COLO829 (cell line): ENCODE measurements around the gene NFYC.
A peak's percentile ranks its signal among the peaks of the same experiment; 100 is the strongest.

Source experiments
- DNase-seq: peaks from one replicate; pipeline ENCODE4 v3.0.0; 2012; ENCODE audit warnings: low spot score

NFYC gene

DNA sequence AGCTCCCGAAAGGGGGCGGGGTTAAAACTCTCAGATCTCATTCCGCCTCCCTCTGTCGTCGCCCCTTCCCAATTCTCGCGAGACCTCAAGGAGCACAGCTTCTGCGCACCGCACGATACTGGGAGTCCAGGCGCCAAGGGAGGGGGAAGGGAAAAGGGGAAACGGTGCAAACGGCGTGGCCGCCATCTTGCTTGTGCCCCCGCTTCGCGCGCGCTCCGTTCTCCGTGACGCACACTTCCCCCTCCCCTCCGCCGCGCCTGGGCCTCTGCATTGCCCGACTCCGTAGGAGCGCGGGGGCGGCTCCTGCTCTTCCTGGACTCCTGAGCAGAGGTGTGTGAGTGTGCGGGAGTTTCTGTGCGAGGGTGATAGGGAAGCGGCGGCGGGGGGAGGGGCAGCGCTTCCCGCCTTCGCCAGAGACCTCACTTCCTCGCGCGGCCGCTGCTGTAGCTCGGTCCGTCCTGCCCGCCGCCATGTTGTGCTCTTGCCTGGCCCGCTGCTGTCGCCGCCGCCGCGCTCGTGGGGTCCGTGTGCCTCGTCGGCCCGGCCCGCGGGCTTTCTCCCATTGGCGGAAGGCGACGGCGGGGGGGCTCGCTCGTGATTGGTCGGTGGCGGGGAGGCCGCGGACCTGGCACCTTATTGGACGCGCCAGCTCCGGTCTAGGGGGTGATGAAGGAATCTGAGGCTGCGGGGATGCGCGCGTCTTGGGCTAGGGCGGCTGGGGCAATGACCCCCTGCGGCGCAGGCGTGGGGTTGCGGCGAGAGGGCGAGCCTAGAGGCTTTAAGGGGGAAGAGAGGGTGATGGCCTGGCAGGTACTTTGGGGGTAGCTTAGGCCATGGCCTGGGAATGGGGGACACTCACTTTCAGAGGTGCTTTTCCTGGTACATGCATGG lies at the start of gene NFYC:
Gene NFYC (plus strand): TSS at position 167 of the 891 bp plus-strand sequence. CDS start 47,140 bp downstream, outside the sequence.
- DNase-seq = peak; percentile 99

DNA sequence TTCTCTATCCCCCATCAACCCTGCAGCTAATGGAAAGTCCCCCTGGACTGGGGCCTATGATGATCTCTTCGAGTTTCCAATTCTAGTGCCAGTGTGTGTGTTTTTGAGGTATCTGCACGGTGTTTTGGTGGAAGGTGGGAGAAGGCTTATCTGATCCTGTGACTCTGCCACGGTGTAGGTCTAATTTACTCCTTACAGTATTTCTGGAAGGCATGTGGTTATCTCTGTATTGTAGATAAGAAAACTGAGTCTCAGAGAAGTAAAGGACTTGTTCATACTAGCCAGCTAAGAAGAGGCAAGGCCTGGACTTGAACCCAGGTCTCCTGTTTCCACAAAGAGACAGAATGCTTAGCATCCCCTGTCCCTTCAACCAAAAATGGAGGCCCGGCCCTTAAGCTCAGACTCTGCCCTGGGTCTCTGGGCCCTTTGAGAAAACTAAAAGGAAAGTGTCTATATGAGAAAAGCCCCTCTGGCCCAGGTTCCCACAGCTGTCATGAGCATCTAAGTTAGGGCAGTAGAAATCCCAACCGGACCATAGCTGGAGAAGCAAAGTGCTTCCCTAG lies 46.3 kb upstream of the NFYC start:
- DNase-seq = no peak

DNA sequence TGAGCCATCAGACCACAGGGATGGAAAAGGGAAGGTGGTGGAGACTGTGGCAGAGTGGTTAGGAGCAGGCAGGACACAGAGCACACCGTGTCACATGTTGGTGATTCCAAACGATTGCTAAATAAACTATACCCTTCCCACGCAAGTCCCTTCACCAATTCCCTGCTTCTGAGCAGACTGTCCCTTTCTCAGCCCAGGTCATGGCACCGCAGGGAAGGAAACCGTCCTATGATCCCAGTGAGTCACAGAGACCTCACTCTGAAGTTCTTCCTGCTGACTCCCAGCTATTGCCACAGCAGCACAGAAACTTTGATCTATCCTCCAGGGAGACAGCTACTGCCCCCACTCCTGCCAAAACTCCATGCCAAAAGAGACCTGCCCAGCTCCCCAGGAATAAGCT lies 45.2 kb upstream of the NFYC start:
- peak; percentile 55 for DNase-seq

DNA sequence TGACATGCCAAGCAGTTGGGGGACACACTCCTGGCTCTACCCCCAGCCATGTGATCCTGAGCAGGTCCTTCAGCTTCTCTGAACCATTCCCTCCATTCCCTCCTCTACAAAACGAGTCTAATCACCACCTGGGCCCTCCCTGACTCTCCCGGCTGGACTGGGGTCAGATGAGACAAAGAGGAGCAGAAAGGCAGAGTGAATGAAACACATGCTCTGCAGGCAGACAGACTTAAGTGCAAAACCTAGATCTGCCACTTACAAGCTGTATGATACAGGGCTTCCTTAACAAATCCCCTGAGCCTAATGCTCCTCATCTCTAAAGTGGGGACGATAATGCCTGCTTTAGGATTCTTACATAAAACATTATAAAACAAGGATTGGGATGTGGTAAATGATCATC lies 43.3 kb upstream of the NFYC start:
- no peak for DNase-seq

DNA sequence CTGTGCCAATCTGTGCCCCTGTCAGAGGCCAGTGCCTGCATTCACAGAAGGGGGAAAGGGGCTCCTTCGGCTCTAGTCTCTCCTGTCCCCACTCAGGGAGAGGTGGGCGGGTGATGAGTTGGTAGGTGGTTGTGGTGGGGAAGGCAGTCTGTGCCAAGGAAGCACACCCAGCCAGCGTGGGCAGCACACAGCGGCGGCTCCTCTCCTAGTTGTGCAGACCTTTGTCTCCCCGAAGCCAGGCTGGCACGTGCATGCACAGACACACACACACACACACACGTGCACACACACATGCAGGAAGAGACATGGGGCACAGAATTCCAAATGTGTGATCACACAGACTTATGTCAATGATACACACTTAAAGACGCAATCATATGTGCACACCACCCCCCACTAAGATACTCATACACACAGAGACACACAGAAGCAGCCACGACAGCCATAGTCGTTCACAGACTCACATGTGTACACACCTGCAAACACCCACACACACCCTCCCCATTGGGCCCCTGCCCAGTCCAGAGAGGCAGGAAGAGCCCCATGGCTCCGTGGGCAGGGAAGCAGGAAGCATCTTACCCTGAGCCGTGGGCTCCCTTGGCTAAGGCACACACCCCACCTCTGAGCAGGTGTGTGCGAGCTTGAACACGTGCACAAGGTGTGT lies 42.4 kb upstream of the NFYC start:
- no peak for DNase-seq

DNA sequence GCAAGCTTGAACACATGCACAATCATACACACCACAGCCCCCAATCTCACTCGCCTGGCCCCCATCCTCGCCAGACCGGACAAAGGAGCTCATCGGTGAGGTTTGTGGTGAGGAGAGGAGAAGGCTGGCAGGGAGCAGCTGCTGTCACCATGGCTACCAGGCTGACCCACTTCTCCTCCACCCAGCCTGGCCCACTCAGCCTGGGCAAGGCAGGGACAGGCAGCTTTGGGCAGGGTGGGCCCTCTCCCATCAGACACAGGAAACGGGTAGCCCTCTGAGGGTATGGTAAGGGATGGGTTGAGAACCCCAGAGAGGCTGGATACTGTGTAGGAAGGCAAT lies 41.9 kb upstream of the NFYC start:
- no peak for DNase-seq

DNA sequence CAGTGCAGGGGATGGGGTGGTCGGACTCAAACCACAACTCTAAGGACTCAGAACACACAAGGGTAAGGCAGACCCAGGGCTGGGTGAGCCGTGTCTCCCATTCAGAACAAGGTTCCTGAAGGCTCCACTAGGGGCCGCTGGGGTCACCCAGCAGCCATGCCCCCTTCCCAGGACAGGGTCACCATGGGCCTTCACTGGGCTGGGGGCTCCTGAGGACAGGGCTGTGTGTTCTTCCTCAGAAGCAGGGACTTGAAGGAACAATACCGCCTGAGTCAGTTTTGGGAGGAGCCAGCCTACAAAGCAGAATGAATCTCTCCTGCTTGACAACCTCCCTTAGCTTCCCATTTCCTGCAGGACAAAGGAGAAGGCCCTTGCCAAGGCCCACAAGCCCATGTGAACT lies 41.4 kb upstream of the NFYC start:
- no peak for DNase-seq

DNA sequence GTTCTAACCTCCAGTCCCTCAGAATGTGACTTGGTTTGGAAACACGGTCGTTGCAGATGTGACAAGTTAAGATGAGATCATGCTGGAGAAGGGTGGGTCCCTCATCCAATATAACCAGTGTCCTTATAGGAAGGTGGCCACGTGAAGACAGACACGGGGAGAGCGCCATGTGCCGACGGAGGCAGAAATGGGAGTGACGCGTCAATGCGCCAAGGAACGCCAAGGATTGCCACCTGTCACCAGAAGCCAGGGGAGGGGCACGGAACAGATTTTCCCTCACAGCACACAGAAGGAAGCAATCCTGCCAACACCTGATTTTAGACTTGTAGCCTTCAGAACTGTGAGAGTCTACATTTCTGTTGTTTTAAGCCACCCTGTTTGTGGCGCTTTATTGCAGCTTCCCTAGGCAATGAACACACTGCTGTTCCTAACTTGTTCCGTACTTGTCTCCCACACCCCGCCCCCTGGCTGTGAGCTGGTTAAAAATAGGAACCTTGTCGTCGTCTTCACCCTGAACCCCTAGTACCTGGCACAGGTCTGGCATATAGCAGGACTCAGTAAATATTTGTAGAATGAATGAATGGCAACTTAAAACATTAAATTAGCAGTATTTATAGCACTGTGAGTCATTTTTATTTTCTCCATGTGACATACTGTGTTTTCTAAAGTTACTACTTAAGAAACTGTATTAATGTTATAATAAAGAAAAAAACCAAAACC lies 40.2 kb upstream of the NFYC start:
- DNase-seq = no peak

DNA sequence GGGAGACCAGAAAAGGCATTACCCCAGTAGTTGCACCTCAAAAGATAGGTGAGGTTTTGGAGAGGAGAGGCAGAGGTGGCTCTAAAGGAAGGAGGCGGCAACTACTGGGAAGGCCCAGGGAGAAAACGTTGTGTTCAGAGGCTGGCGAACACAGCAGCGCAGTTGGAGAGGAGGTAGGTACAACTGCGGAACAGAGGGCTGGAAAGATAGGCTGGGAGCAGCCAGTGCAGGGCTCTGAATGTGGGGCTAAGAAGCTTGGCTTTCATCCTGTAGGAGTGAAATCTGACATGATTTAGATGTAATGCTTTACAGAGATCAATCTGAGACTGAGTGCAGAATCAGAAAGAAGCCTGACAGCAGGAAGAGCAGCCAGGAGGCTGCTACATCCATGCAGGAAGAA lies 39.0 kb upstream of the NFYC start:
- no peak for DNase-seq

DNA sequence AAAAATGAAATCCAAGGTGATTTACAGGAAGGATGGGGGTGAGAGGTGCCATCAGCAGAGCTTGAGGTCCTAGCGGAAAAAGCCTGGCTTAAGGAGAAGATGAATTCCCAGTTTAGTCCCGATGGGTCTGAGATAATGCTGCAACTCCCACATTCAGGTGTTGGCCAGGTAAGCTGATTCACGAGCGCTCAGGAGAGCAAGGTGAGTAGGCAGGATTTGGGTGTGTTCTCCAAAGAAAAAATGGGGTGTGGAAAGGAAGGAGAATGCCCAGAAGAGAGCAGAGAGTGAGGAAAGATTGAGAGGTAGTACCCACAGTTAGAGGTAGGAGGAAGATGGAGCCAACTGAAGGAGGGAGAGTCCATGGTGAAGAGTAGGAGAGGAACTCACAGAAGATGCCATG lies 38.5 kb upstream of the NFYC start:
- DNase-seq = no peak

DNA sequence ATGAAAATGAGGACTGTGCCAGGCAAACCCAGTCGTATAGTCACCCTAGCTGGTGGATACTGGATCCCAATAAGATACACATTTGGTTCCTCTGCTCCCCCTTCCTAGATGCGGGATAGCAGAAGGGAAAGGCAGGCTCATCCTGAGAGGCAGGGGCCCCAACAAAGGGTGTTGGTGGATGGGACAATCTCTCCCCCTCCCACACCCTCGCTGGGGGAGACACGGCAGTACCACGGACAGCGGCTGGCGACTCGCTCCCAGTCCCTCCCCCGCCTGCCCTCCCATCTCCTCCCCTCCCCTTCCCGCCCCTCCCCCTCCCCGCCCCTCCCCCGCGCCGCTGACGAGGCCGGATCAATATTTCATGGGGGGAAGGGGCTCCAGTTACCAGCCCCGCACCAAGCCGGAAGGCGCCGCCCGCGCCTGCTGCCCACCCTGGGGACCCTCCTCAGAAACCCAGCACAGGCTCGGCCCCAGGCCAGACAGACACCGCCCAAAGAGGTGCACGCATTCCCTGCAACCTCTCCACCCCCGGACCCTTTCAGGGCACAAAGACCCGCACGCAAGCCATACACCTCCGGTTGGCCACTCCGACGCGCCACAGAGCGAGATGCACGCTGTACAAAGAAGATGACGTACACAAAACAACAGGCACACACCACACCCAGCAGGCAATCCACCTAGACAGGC lies 37.5 kb upstream of the NFYC start:
- no peak for DNase-seq

DNA sequence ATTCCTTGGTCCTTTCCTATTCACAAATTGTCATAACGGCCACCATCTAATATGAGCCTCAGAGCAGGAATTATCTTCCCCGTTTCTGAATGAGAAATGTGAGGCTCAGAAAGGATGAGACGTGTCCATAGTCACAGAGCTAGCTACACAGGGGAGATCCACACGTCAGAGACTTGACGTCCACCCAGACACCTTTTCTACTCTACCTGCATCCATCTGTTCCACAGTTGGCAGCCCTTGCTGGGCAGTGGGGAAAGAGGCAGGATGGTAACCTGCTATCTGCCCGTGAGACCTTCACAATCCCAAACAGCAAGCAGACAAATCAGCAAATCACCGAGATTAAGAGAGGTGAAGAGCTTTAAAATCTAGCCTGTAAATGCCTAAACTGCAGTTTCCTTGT lies 34.5 kb upstream of the NFYC start:
- DNase-seq = no peak

DNA sequence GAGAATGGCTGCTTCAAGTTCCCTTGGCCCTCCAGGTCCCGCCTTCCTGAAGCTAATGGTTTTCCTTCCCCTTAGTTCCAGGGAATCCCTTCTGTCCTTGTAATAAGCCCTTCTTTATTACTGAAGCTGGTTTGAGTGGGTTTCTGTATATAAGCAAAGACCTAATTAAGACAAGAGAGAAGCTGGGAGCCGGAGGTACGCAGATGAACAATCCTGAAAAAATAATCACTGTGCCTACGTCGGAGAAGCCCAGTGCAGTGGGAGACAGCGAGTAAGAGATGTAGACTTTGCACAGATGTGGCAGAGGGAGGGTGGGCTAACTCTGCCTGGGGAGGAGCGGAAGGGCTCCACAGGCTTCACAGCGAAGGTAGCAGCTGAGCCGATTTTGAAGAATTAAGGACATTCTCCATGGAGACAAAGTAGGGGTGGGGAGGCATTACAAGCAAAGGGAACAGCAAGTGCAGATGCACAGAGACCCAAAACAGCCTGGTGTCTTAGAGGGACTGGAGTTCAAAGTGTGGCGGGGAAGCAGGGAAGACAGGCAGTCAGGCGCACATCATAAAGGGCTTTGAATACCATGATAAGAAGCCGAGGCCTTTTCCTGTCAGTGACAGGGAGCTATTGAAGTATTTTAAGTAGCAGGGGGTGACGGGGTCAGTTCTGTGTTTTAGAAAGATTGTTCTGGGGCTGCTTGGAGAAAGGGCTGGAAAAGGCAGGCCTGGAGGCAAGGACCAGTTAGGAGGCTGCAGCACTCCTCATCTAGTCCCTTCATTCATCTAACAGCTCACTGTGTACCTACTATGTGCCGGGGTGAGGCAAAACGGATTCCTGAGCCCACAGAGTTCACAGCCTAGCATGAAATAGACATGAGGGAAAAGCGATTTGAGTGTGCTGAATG lies 32.5 kb upstream of the NFYC start:
- DNase-seq = no peak

DNA sequence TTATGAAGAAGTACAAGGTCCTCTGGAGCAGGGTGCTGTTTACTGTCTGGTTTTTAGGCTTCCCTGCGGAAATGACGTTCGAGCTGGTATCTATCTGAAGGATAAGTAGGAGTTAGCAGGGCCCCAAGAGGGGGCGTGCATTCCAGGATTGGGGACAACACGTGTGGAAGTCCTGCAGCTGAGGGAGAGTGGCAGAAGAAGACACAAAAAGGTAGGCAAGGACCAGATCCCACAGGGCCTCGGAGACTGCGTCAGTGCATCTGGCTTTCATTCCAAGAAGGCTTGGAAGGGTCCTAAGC lies 31.9 kb upstream of the NFYC start:
- no peak for DNase-seq

DNA sequence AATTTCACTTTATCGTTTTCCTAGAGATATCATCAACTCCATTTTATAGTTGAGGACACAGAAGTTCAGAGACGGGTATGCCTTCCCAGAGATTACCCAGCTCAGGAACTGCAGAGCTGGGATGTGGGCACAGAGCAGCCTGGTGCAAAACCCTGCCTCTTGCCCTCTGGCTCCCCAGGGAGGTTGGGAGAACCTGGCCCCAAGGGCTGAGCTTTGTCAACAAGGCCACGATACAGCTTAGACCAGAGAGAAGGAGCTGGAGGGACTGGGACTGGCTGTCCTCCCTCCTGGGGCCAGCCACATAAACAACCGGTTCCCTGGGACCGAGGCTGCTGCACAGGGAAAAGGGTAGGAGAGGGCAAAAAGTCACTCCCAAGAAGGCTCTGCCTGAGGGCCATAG lies 29.8 kb upstream of the NFYC start:
- DNase-seq = no peak

DNA sequence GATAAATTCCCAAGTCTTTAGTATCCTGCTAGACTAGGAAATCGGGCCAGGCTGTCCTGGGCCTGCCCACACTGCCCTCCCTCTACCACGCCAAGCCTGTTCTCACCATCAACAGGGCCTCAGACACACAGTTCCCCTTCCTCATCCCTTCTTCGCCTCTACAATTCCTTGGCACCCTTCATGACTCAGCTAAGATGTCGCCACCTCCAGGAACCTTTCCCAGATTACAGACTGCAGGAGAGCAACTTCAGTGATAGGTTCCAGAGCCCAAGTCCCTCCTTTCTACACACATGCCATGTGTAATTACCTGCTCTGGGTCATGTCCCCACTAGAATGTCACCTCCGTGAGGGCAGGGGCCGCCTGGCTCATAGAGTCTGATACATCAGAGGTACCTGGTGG lies 29.4 kb upstream of the NFYC start:
- DNase-seq = no peak

DNA sequence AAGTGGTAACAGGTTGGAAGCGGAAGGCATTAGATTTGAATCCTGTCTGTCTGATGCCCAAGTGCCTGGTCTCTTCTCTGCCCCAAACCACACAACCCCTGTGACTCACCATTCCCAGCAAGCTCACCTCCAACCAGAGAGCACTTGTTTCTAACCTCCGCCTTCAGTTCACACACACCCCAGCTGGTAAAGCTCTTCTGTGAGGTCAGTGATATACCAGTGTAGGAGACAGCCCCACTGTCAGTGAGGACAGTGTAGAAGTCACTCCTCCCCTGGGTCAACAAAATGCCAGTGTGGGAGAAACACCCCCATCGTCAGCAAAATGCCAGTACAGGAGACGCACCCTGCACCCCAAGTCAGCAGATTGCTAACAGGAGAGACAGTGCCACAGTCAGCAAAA lies 28.6 kb upstream of the NFYC start:
- DNase-seq = no peak

DNA sequence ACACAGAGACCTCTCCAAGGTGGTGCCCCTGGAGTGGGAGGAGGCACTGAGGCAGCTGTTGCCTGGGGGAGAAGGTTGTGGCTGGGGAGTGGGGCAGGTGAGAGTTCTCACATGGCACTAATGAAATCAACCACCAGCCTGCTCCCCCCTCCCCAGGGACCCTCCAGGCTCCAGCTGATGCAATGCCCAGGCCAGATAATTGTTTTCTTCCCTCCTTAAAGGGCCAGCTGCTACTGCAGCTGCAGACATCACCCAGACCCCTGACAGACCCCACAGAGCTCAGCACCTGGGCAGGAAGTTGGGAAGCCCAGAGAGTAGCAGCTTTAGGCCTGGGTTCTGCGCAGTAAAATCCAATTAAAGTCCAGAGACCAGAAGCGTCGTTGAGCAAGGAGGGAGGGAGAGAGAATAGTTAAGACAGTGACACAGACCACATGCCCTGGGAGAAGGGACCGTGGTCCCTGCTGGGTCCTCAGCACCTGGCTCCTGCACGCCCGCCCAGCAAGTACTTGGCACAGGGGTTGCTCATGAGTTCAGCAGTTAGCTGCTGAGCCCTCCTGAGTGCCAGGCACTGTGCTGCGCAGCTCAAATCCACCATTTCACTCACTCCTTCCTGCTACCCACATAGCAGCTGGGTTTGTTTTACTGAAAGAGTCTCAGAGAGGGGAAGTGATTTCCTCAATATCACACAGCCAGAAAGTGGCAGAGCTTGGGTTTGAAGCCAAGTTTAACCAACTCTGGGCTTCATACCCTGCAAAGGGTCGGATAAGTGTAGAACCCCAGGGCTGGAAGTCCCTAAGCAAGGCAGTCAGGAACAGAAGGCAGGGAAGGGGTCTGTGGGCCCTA lies 28.0 kb upstream of the NFYC start:
- no peak for DNase-seq

DNA sequence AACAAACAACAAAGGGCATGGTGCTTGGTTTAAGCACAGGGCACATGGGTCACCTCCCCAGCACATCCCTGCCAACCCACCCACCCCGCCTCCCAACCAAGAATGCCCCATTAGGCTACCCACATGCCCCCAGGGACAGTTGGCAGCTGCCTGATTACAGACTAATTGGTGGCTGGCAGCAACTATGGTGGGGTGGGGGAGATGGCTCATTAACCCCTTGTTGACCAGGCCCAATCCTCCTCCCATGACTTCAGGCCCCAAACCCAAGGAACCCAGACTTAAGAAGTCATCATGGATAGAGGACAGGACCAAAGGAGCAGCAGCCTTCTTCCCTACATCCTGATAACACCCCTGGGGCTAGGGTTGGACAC lies 27.4 kb upstream of the NFYC start:
- DNase-seq = no peak

DNA sequence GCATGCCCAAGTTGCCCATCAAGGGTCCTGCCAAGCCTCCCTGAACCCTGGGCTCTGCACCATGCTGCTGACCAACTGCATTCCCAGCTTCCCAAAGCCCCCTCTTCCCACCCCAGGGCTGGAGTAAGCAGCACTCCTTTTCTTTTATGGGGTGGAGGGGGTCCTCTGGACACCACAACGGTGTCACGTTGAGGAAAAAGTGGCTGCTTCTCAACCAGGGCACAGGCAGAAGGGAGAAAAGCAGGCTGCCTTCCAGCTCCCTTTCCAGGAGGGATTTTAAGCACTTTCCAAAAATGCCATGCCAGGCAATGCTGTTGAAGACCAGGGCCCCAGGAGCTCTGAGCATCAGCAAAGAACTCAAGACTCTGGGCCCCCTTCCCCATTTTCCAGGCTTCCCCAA lies 26.7 kb upstream of the NFYC start:
- DNase-seq = no peak
